Tibial nerve (tissue), 3 donors: ENCODE data around the gene MYL10.

Experiments used
- POLR2A ChIP-seq, 2 donors: fragments of 450-650 bp; IDR thresholded peaks; one replicate each; pipeline ENCODE4 v1.6.1; 2017; ENCODE audit warnings: antibody characterized with exemption in 2 of 2, mild to moderate bottlenecking in 2 of 2, moderate library complexity in 2 of 2
- TF ChIP-seq, protein P1 (sequence below), 5 experiments: fragments of 200-600 bp in 3 of 5; fragments of 450-650 bp in 2 of 5; sonication (generic) in 3 of 5; IDR thresholded peaks; one replicate each; pipeline ENCODE4 v1.5.1; 2016 to 2019; ENCODE audit warnings: antibody characterized with exemption in 5 of 5, mild to moderate bottlenecking in 3 of 5, moderate library complexity in 2 of 5

DNA sequence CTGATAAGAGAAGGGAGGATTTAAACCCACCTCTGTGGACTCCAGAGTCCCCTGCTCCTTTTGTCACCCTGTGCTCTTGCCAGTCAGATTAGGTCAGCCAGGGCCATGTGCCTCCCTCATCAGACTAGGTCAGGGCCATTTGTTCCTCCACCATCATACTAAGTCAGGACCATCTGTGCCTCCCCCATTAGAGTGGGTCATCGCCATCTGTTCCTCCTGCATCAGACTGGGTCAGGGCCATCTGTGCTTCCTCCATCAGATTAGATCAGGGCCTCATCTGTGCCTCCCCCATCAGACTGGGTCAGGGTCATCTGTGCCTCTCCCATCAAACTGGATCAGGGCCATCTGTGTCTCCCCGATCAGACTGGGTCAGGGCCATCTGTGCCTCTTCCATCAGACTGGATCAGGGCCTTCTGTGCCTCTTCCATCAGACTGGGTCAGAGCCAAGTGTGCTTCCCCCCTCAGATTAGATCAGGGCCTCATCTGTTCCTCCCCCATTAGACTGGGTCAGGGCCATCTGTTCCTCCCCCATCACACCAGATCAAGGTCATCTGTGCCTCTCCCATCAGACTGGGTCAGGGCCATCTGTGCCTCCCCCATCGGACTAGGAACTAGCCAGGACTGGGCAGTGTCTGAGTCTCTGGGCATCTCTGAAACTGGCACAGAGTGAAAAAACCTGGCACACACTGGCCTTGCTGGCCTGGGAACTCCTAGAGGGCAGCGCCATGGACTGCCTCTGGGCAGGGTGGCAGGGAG, 11.5 kb downstream of the MYL10 start:
- TF ChIP-seq POLR2A (IDR thresholded peaks at IDR 0.05): no peak
- TF ChIP-seq, protein P1, sequence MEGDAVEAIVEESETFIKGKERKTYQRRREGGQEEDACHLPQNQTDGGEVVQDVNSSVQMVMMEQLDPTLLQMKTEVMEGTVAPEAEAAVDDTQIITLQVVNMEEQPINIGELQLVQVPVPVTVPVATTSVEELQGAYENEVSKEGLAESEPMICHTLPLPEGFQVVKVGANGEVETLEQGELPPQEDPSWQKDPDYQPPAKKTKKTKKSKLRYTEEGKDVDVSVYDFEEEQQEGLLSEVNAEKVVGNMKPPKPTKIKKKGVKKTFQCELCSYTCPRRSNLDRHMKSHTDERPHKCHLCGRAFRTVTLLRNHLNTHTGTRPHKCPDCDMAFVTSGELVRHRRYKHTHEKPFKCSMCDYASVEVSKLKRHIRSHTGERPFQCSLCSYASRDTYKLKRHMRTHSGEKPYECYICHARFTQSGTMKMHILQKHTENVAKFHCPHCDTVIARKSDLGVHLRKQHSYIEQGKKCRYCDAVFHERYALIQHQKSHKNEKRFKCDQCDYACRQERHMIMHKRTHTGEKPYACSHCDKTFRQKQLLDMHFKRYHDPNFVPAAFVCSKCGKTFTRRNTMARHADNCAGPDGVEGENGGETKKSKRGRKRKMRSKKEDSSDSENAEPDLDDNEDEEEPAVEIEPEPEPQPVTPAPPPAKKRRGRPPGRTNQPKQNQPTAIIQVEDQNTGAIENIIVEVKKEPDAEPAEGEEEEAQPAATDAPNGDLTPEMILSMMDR (IDR thresholded peaks at IDR 0.05): no peak
